Suprapubic skin (tissue), 4 donors: ENCODE data around the gene ZDHHC3. TPM values are rescaled to one million over a fixed set of nuclear protein-coding genes. Genes with fewer than 3 reads are reported as not detected.
A peak's percentile ranks its signal among the peaks of the same experiment; 100 is the strongest.

Source experiments
- DNase-seq, 2 donors: peaks; one replicate each; pipeline ENCODE4 v3.0.0-alpha.2; 2019; ENCODE audit warnings: low spot score in 2 of 2
- H3K27ac ChIP-seq: fragments of 200-600 bp; sonication (generic); one replicate; pipeline ENCODE4 v1.5.1; 2019
- H3K27me3 ChIP-seq: fragments of 200-600 bp; sonication (generic); one replicate; pipeline ENCODE4 v1.5.1; 2019
- H3K36me3 ChIP-seq: fragments of 200-600 bp; sonication (generic); one replicate; pipeline ENCODE4 v1.5.1; 2019
- H3K4me1 ChIP-seq: fragments of 200-600 bp; sonication (generic); one replicate; pipeline ENCODE4 v1.5.1; 2019
- H3K4me3 ChIP-seq: fragments of 200-600 bp; sonication (generic); one replicate; pipeline ENCODE4 v1.5.1; 2019; ENCODE audit warnings: mild to moderate bottlenecking
- H3K9me3 ChIP-seq: fragments of 200-600 bp; sonication (generic); one replicate; pipeline ENCODE4 v1.5.1; 2019
- CTCF ChIP-seq, 2 donors: fragments of 200-600 bp in 1 of 2; fragments of 450-650 bp in 1 of 2; sonication (generic) in 1 of 2; IDR thresholded peaks; one replicate each; pipeline ENCODE4 v1.5.1; 2016 to 2019; ENCODE audit warnings: antibody characterized with exemption in 2 of 2, mild to moderate bottlenecking in 1 of 2, moderate library complexity in 1 of 2
- EP300 ChIP-seq: sonication (generic); formaldehyde crosslinking; IDR thresholded peaks from one replicate; pipeline ENCODE4 v1.6.1; 2017; ENCODE audit warnings: antibody characterized with exemption
- POLR2A ChIP-seq, 2 donors: fragments of 450-650 bp; IDR thresholded peaks; one replicate each; pipeline ENCODE4 v1.6.1; 2017; ENCODE audit warnings: antibody characterized with exemption in 2 of 2, mild to moderate bottlenecking in 2 of 2, moderate library complexity in 2 of 2
- POLR2AphosphoS5 ChIP-seq, 3 donors: sonication (generic); formaldehyde crosslinking; IDR thresholded peaks; one replicate each; pipeline ENCODE4 v1.6.1; 2017; ENCODE audit warnings: antibody characterized with exemption in 3 of 3
- WGBS: methylation state at CpG from one replicate; pipeline ENCODE4 v1.1.5; 2018; 5-methylcytosine and 5-hydroxymethylcytosine counted together
- total RNA-seq, 4 donors: library from RNA; depleted of rRNA; stranded (reverse); fragments of >200 nt; gene quantifications; one replicate each; pipeline ENCODE4 v1.1.0, GENCODE V29; 2016

ZDHHC3 gene
- total RNA-seq, 4 donors from 2014 or later, result 143 to 311 (median 175) TPM

- Histone ChIP-seq H3K4me1 (peaks cover 43% of the 10 kb centered on the region), H3K36me3 (no peaks in the 10 kb centered on the region), H3K27me3 (no peaks in the 10 kb centered on the region), H3K4me3 (no peak overlapping the region), H3K27ac (no peak overlapping the region), H3K9me3 (no peaks in the 10 kb centered on the region)
- DNase-seq, result no peak
- TF ChIP-seq CTCF (IDR thresholded peaks at IDR 0.05) (no peak), EP300 (no peak), POLR2A (IDR thresholded peaks at IDR 0.05) (no peak), POLR2AphosphoS5 (IDR thresholded peaks at IDR 0.05) (no peak)
- WGBS, result 39% methylated on average over 8 of the region's 8 CpGs
Measured at GRCh38 chr3:45020534-45020933, 44.6 kb upstream of the ZDHHC3 start.

- TF ChIP-seq POLR2A (IDR thresholded peaks at IDR 0.05), result no peak
- no peak for TF ChIP-seq EP300
- TF ChIP-seq POLR2AphosphoS5 (IDR thresholded peaks at IDR 0.05), result no peak
- TF ChIP-seq CTCF (IDR thresholded peaks at IDR 0.05), result no peak
- H3K4me1 ChIP-seq, result peaks cover 33% of the 10 kb centered on the region
- H3K4me3 ChIP-seq, result no peak overlapping the region
- H3K27ac ChIP-seq, result no peak overlapping the region
- WGBS, result 50% methylated on average over 5 of the region's 5 CpGs
- H3K27me3 ChIP-seq, result no peaks in the 10 kb centered on the region
- H3K36me3 ChIP-seq, result peaks cover 3% of the 10 kb centered on the region
- H3K9me3 ChIP-seq, result no peaks in the 10 kb centered on the region
- DNase-seq, result no peak
Measured at GRCh38 chr3:45017821-45018220, 41.8 kb upstream of the ZDHHC3 start.

GRCh38 chr3:45016916-45017315 lies 40.9 kb upstream of the ZDHHC3 start:
- no peaks in the 10 kb centered on the region for H3K27me3 ChIP-seq
- no peak overlapping the region for H3K4me3 ChIP-seq
- no peak for DNase-seq
- H3K9me3 ChIP-seq, result no peaks in the 10 kb centered on the region
- WGBS, result 40% methylated on average over 2 of the region's 2 CpGs
- peaks cover 3% of the 10 kb centered on the region for H3K36me3 ChIP-seq
- TF ChIP-seq EP300 (no peak), CTCF (IDR thresholded peaks at IDR 0.05) (no peak), POLR2AphosphoS5 (IDR thresholded peaks at IDR 0.05) (no peak), POLR2A (IDR thresholded peaks at IDR 0.05) (no peak)
- H3K4me1 ChIP-seq, result peaks cover 42% of the 10 kb centered on the region
- H3K27ac ChIP-seq, result no peak overlapping the region

GRCh38 chr3:45012577-45012976 lies 36.6 kb upstream of the ZDHHC3 start:
- DNase-seq, result no peak

More at GRCh38 chr3:45012577-45012976, 36.6 kb upstream of the ZDHHC3 start:
- Histone ChIP-seq H3K36me3 (peaks cover 8% of the 10 kb centered on the region), H3K4me3 (no peak overlapping the region), H3K9me3 (no peaks in the 10 kb centered on the region), H3K27me3 (no peaks in the 10 kb centered on the region), H3K4me1 (peaks cover 41% of the 10 kb centered on the region), H3K27ac (peak overlapping the region; percentile 82)
- TF ChIP-seq POLR2AphosphoS5 (IDR thresholded peaks at IDR 0.05) (no peak), POLR2A (IDR thresholded peaks at IDR 0.05) (no peak), CTCF (IDR thresholded peaks at IDR 0.05) (no peak), EP300 (no peak)
- 75% methylated on average over 4 of the region's 4 CpGs for WGBS
